NB4 (cell line): ENCODE results near the gene SQOR.

Experiments
- POLR2A ChIP-seq: IDR thresholded peaks from 2 replicates; pipeline ENCODE4 v1.6.1; 2011; ENCODE audit warnings: mild to moderate bottlenecking; ENCODE audit not compliant: insufficient read length; ENCODE audit errors: extremely low read depth
- TF ChIP-seq, protein P1 (sequence below): IDR thresholded peaks from one replicate; pipeline ENCODE4 v1.5.1; 2012; ENCODE audit warnings: low read depth, low read length
- TF ChIP-seq, protein P2 (sequence below): IDR thresholded peaks from 2 replicates; pipeline ENCODE4 v1.6.1; 2011; ENCODE audit warnings: low read depth, low read length

DNA sequence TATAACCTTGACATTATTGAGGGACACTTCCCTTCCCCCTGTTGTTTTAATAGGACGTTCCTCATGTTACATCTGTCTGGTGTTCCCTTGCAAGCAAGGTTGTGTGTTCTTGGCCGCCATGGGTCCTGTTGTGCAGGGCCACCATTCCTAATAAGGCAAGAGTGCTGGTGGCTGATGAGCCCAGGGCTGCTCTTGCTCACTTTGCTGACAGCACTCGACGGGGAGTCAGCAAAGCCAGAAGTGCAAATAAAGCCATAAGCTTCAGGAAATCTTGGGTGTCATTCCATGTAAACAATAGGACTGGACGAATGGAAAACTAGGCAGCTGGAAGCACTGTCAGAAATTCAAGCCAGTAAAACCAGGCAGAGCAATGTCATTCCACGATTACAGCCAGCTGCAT lies 75.8 kb downstream of the SQOR start:
- TF ChIP-seq POLR2A, result no peak
- TF ChIP-seq, protein P1, sequence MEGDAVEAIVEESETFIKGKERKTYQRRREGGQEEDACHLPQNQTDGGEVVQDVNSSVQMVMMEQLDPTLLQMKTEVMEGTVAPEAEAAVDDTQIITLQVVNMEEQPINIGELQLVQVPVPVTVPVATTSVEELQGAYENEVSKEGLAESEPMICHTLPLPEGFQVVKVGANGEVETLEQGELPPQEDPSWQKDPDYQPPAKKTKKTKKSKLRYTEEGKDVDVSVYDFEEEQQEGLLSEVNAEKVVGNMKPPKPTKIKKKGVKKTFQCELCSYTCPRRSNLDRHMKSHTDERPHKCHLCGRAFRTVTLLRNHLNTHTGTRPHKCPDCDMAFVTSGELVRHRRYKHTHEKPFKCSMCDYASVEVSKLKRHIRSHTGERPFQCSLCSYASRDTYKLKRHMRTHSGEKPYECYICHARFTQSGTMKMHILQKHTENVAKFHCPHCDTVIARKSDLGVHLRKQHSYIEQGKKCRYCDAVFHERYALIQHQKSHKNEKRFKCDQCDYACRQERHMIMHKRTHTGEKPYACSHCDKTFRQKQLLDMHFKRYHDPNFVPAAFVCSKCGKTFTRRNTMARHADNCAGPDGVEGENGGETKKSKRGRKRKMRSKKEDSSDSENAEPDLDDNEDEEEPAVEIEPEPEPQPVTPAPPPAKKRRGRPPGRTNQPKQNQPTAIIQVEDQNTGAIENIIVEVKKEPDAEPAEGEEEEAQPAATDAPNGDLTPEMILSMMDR, result no peak
- TF ChIP-seq, protein P2, sequence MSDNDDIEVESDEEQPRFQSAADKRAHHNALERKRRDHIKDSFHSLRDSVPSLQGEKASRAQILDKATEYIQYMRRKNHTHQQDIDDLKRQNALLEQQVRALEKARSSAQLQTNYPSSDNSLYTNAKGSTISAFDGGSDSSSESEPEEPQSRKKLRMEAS, result no peak
